HEK293 (cell line): Measurements from ENCODE around the gene DNAI7.

Source experiments
- HOXD13 ChIP-seq: sonication (generic); formaldehyde crosslinking; IDR thresholded peaks from 2 replicates; pipeline ENCODE4 v1.8.0; 2022; ENCODE audit warnings: missing genetic modification reagents, borderline replicate concordance
- OSR2 ChIP-seq: fragments of 450-650 bp; formaldehyde crosslinking; IDR thresholded peaks from 2 replicates; pipeline ENCODE4 v1.5.1; 2016; ENCODE audit warnings: missing biosample characterization, missing genetic modification characterization
- REPIN1 ChIP-seq: fragments of 450-650 bp; formaldehyde crosslinking; IDR thresholded peaks from 2 replicates; pipeline ENCODE4 v1.5.1; 2017; ENCODE audit warnings: missing biosample characterization, missing genetic modification characterization, low read depth
- TCF7L2 ChIP-seq: IDR thresholded peaks from 2 replicates; pipeline ENCODE4 v1.6.1; 2011; ENCODE audit warnings: low read depth, mild to moderate bottlenecking, inconsistent platforms, low read length, moderate library complexity, borderline replicate concordance
- ZFP69B ChIP-seq: fragments of 450-650 bp; formaldehyde crosslinking; IDR thresholded peaks from 2 replicates; pipeline ENCODE4 v1.5.1; 2016; ENCODE audit warnings: missing biosample characterization, missing genetic modification characterization
- ZNF157 ChIP-seq: fragments of 450-650 bp; formaldehyde crosslinking; IDR thresholded peaks from 2 replicates; pipeline ENCODE4 v1.5.1; 2016; ENCODE audit warnings: missing biosample characterization, missing genetic modification characterization
- ZNF768 ChIP-seq: fragments of 450-650 bp; formaldehyde crosslinking; IDR thresholded peaks from 2 replicates; pipeline ENCODE4 v1.5.1; 2018; ENCODE audit warnings: missing biosample characterization, mild to moderate bottlenecking, missing genetic modification characterization
- ZNF776 ChIP-seq: fragments of 450-650 bp; formaldehyde crosslinking; IDR thresholded peaks from 2 replicates; pipeline ENCODE4 v1.5.0; 2017; ENCODE audit warnings: missing biosample characterization, missing genetic modification characterization, borderline replicate concordance
- ZNF785 ChIP-seq: fragments of 450-650 bp; formaldehyde crosslinking; IDR thresholded peaks from 2 replicates; pipeline ENCODE4 v1.5.1; 2016; ENCODE audit warnings: missing biosample characterization, missing genetic modification characterization
- TF ChIP-seq, protein P1 (sequence below): fragments of 450-650 bp; formaldehyde crosslinking; IDR thresholded peaks from 2 replicates; pipeline ENCODE4 v1.5.1; 2016; ENCODE audit warnings: missing biosample characterization, missing genetic modification characterization
- TF ChIP-seq, protein P2 (sequence below): fragments of 450-650 bp; formaldehyde crosslinking; IDR thresholded peaks from 2 replicates; pipeline ENCODE4 v1.5.1; 2016; ENCODE audit warnings: missing biosample characterization, missing genetic modification characterization
- TF ChIP-seq, protein P3 (sequence below): fragments of 450-650 bp; formaldehyde crosslinking; conservative IDR thresholded peaks from 2 replicates; pipeline ENCODE4 v1.5.1; 2016; ENCODE audit warnings: low read depth, missing biosample characterization, missing genetic modification characterization
- TF ChIP-seq, protein P4 (sequence below): fragments of 450-650 bp; formaldehyde crosslinking; IDR thresholded peaks from 2 replicates; pipeline ENCODE4 v1.5.1; 2016; ENCODE audit warnings: missing biosample characterization, missing genetic modification characterization

DNA sequence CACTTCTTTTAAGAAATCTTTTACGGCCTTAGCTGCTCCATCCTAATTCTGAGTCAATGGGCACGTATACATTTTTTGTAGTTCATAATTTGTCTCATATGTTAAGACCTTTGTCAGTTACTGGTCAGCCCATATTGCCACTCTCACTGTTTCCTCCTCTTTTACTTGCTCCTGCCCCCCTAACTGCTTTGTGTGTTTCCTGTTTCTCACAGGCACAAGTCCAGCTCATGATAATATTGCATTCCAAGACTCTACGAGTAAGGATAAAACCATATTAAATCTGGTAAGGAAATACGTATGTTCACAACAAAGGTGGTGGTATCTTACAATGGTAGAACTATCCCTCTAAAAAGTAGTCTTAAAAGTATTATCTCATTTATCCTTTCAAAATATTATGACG lies 111.7 kb downstream of the DNAI7 start:
- TF ChIP-seq, protein P1, sequence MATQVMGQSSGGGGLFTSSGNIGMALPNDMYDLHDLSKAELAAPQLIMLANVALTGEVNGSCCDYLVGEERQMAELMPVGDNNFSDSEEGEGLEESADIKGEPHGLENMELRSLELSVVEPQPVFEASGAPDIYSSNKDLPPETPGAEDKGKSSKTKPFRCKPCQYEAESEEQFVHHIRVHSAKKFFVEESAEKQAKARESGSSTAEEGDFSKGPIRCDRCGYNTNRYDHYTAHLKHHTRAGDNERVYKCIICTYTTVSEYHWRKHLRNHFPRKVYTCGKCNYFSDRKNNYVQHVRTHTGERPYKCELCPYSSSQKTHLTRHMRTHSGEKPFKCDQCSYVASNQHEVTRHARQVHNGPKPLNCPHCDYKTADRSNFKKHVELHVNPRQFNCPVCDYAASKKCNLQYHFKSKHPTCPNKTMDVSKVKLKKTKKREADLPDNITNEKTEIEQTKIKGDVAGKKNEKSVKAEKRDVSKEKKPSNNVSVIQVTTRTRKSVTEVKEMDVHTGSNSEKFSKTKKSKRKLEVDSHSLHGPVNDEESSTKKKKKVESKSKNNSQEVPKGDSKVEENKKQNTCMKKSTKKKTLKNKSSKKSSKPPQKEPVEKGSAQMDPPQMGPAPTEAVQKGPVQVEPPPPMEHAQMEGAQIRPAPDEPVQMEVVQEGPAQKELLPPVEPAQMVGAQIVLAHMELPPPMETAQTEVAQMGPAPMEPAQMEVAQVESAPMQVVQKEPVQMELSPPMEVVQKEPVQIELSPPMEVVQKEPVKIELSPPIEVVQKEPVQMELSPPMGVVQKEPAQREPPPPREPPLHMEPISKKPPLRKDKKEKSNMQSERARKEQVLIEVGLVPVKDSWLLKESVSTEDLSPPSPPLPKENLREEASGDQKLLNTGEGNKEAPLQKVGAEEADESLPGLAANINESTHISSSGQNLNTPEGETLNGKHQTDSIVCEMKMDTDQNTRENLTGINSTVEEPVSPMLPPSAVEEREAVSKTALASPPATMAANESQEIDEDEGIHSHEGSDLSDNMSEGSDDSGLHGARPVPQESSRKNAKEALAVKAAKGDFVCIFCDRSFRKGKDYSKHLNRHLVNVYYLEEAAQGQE = no peak
- no peak for TF ChIP-seq TCF7L2
- TF ChIP-seq, protein P2, sequence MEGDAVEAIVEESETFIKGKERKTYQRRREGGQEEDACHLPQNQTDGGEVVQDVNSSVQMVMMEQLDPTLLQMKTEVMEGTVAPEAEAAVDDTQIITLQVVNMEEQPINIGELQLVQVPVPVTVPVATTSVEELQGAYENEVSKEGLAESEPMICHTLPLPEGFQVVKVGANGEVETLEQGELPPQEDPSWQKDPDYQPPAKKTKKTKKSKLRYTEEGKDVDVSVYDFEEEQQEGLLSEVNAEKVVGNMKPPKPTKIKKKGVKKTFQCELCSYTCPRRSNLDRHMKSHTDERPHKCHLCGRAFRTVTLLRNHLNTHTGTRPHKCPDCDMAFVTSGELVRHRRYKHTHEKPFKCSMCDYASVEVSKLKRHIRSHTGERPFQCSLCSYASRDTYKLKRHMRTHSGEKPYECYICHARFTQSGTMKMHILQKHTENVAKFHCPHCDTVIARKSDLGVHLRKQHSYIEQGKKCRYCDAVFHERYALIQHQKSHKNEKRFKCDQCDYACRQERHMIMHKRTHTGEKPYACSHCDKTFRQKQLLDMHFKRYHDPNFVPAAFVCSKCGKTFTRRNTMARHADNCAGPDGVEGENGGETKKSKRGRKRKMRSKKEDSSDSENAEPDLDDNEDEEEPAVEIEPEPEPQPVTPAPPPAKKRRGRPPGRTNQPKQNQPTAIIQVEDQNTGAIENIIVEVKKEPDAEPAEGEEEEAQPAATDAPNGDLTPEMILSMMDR (tag by site-specific recombination) = no peak
- TF ChIP-seq HOXD13 (CRISPR knock-in tag) = no peak
- no peak for TF ChIP-seq ZFP69B (tag by site-specific recombination)
- no peak for TF ChIP-seq ZNF768
- TF ChIP-seq OSR2 = no peak
- TF ChIP-seq ZNF157 (tag by site-specific recombination) = no peak
- TF ChIP-seq ZNF776 (tag by site-specific recombination) = no peak
- TF ChIP-seq, protein P3, sequence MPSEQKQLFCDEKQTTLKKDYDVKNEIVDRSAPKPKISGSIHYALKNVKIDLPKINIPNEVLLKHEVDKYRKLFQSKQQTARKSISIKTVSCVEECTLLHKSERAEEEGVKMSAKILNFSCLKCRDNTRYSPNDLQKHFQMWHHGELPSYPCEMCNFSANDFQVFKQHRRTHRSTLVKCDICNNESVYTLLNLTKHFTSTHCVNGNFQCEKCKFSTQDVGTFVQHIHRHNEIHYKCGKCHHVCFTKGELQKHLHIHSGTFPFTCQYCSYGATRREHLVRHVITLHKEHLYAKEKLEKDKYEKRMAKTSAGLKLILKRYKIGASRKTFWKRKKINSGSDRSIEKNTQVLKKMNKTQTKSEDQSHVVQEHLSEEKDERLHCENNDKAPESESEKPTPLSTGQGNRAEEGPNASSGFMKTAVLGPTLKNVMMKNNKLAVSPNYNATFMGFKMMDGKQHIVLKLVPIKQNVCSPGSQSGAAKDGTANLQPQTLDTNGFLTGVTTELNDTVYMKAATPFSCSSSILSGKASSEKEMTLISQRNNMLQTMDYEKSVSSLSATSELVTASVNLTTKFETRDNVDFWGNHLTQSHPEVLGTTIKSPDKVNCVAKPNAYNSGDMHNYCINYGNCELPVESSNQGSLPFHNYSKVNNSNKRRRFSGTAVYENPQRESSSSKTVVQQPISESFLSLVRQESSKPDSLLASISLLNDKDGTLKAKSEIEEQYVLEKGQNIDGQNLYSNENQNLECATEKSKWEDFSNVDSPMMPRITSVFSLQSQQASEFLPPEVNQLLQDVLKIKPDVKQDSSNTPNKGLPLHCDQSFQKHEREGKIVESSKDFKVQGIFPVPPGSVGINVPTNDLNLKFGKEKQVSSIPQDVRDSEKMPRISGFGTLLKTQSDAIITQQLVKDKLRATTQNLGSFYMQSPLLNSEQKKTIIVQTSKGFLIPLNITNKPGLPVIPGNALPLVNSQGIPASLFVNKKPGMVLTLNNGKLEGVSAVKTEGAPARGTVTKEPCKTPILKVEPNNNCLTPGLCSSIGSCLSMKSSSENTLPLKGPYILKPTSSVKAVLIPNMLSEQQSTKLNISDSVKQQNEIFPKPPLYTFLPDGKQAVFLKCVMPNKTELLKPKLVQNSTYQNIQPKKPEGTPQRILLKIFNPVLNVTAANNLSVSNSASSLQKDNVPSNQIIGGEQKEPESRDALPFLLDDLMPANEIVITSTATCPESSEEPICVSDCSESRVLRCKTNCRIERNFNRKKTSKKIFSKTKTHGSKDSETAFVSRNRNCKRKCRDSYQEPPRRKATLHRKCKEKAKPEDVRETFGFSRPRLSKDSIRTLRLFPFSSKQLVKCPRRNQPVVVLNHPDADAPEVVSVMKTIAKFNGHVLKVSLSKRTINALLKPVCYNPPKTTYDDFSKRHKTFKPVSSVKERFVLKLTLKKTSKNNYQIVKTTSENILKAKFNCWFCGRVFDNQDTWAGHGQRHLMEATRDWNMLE = no peak
- TF ChIP-seq, protein P4, sequence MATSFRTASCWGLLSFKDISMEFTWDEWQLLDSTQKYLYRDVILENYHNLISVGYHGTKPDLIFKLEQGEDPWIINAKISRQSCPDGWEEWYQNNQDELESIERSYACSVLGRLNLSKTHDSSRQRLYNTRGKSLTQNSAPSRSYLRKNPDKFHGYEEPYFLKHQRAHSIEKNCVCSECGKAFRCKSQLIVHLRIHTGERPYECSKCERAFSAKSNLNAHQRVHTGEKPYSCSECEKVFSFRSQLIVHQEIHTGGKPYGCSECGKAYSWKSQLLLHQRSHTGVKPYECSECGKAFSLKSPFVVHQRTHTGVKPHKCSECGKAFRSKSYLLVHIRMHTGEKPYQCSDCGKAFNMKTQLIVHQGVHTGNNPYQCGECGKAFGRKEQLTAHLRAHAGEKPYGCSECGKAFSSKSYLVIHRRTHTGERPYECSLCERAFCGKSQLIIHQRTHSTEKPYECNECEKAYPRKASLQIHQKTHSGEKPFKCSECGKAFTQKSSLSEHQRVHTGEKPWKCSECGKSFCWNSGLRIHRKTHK (tag by site-specific recombination) = no peak
- no peak for TF ChIP-seq REPIN1 (tag by site-specific recombination)
- TF ChIP-seq ZNF785 (tag by site-specific recombination) = no peak
